ENCODE measurements around the gene PSMG4.

Gene PSMG4

DNA sequence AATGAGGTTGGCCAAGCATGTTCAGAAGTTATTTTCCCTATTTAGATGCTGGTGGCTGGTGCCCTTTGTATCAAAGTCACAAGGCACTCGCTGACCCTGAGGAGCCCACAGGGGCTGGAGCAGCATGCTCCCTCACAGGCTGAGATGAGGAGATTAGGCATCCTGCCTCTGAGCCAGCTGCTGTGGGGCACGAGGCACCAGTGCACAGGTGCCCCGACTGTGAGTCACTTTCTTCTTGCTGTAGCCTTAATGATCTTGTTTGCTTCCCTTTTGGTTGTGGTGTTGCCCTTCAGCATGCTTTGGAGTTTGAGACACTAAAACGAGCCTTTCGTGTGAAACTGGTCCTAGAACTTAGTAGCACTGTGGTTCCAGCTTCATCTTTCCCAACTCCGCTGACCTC lies 4.3 kb downstream of the PSMG4 start:
- no peak overlapping the region for H3K9ac ChIP-seq (ENCODE audit: low read length)
- peaks cover 5% of the 10 kb centered on the region; the same call in 1 of the 2 replicates for H4K20me1 ChIP-seq (ENCODE audit: insufficient read depth, low read length)
- no peaks in the 10 kb centered on the region for H3F3A ChIP-seq (ENCODE audit: insufficient read depth, low read length)
- H3K27me3 ChIP-seq (replicated peaks; ENCODE audit: insufficient read depth, low read length), result no peaks in the 10 kb centered on the region
- H3K4me3 ChIP-seq (ENCODE audit: low read length), result no peak overlapping the region
- H3K4me1 ChIP-seq (ENCODE audit: low read length), result 0 out of 2 replicates have a peak, but pooled peaks cover 9% of the 10 kb centered on the region
- no peak overlapping the region for H3K4me2 ChIP-seq (ENCODE audit: low read depth, low read length)
- H3K9me2 ChIP-seq (replicated peaks; ENCODE audit: insufficient read depth, low read length), result no peaks in the 10 kb centered on the region
- no peak for DNase-seq
- TF ChIP-seq EZH2 (optimal IDR thresholded peaks at IDR 0.05; ENCODE audit: low read depth, low read length) (no peak), EZH2phosphoT487 (IDR thresholded peaks at IDR 0.05; ENCODE audit: low read length) (no peak)
- TF ChIP-seq, protein P1, sequence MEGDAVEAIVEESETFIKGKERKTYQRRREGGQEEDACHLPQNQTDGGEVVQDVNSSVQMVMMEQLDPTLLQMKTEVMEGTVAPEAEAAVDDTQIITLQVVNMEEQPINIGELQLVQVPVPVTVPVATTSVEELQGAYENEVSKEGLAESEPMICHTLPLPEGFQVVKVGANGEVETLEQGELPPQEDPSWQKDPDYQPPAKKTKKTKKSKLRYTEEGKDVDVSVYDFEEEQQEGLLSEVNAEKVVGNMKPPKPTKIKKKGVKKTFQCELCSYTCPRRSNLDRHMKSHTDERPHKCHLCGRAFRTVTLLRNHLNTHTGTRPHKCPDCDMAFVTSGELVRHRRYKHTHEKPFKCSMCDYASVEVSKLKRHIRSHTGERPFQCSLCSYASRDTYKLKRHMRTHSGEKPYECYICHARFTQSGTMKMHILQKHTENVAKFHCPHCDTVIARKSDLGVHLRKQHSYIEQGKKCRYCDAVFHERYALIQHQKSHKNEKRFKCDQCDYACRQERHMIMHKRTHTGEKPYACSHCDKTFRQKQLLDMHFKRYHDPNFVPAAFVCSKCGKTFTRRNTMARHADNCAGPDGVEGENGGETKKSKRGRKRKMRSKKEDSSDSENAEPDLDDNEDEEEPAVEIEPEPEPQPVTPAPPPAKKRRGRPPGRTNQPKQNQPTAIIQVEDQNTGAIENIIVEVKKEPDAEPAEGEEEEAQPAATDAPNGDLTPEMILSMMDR (IDR thresholded peaks at IDR 0.05; ENCODE audit: low read length), result no peak
- no peaks in the 10 kb centered on the region for H3K9me3 ChIP-seq (replicated peaks; ENCODE audit: insufficient read depth, low read length)
- H3K27ac ChIP-seq (ENCODE audit: low read length), result no peak overlapping the region
- no peak overlapping the region for H2AFZ ChIP-seq (ENCODE audit: low read length)
- H3K79me2 ChIP-seq (ENCODE audit: low read length), result peaks cover 87% of the 10 kb centered on the region
- peaks cover 8% of the 10 kb centered on the region; the same call in 1 of the 2 replicates for H3K36me3 ChIP-seq (replicated peaks; ENCODE audit: insufficient read depth, low read length)

DNA sequence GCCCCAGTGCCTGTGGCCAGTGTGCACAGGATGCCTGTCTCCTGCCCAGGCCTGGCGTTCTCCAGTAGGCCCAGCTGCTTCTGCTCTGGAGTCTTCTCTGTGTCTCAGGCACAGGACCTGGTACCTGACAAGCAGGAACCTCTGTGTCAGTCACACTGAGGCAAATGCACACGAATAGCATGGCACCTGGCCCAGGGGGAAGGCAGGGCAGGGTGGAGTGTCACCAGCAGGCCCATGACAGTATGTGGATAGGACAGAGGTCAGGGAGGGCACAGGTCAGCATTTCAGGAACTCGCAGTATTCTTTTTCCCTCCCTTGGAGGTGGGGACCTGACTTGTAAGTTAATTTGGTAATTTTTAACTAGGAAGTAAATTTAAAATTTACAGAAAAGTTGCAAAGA lies 5.6 kb downstream of the PSMG4 start:
- peaks cover 5% of the 10 kb centered on the region; the same call in 1 of the 2 replicates for H4K20me1 ChIP-seq (ENCODE audit: insufficient read depth, low read length)
- peaks cover 8% of the 10 kb centered on the region; the same call in 1 of the 2 replicates for H3K36me3 ChIP-seq (replicated peaks; ENCODE audit: insufficient read depth, low read length)
- H3K4me1 ChIP-seq (ENCODE audit: low read length), result 0 out of 2 replicates have a peak, but pooled peaks cover 9% of the 10 kb centered on the region
- H3K9ac ChIP-seq (ENCODE audit: low read length), result no peak overlapping the region
- H3K79me2 ChIP-seq (ENCODE audit: low read length), result peaks cover 94% of the 10 kb centered on the region
- TF ChIP-seq, protein P1 (IDR thresholded peaks at IDR 0.05; ENCODE audit: low read length), result no peak
- TF ChIP-seq EZH2phosphoT487 (IDR thresholded peaks at IDR 0.05; ENCODE audit: low read length) (no peak), EZH2 (optimal IDR thresholded peaks at IDR 0.05; ENCODE audit: low read depth, low read length) (no peak)
- no peaks in the 10 kb centered on the region for H3K9me3 ChIP-seq (replicated peaks; ENCODE audit: insufficient read depth, low read length)
- no peak overlapping the region for H3K27ac ChIP-seq (ENCODE audit: low read length)
- no peak overlapping the region for H3K4me2 ChIP-seq (ENCODE audit: low read depth, low read length)
- H2AFZ ChIP-seq (ENCODE audit: low read length), result no peak overlapping the region
- H3F3A ChIP-seq (ENCODE audit: insufficient read depth, low read length), result no peaks in the 10 kb centered on the region
- no peaks in the 10 kb centered on the region for H3K9me2 ChIP-seq (replicated peaks; ENCODE audit: insufficient read depth, low read length)
- DNase-seq, result no peak
- H3K27me3 ChIP-seq (replicated peaks; ENCODE audit: insufficient read depth, low read length), result no peaks in the 10 kb centered on the region
- no peak overlapping the region for H3K4me3 ChIP-seq (ENCODE audit: low read length)

DNA sequence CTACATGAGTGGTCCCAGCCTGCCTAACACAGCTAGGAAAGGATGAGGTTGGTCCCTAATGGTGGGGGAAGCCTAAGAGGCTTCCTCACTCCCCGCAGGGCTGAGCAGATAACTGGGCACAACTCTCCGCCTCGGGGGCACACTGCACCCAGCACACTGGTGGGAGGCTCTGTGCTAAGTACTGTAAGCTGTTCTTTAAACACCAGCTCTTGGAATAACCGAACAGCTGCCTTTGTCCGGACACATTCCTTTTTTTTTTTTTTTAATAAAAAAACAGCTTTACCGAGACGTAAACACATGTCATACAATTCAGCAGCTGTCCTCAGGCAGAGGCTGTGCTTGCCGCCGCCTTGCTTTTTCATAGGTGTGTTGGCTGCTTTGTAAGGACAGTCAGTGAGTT lies 6.9 kb downstream of the PSMG4 start:
- H3K27me3 ChIP-seq (replicated peaks; ENCODE audit: insufficient read depth, low read length), result no peaks in the 10 kb centered on the region
- peaks cover 8% of the 10 kb centered on the region; the same call in 1 of the 2 replicates for H3K36me3 ChIP-seq (replicated peaks; ENCODE audit: insufficient read depth, low read length)
- H3K4me1 ChIP-seq (ENCODE audit: low read length), result 0 out of 2 replicates have a peak, but pooled peaks cover 5% of the 10 kb centered on the region
- no peak overlapping the region for H2AFZ ChIP-seq (ENCODE audit: low read length)
- no peaks in the 10 kb centered on the region for H3K9me3 ChIP-seq (replicated peaks; ENCODE audit: insufficient read depth, low read length)
- no peak overlapping the region for H3K9ac ChIP-seq (ENCODE audit: low read length)
- H3K4me2 ChIP-seq (ENCODE audit: low read depth, low read length), result no peak overlapping the region
- peaks cover 5% of the 10 kb centered on the region; the same call in 1 of the 2 replicates for H4K20me1 ChIP-seq (ENCODE audit: insufficient read depth, low read length)
- no peak overlapping the region for H3K4me3 ChIP-seq (ENCODE audit: low read length)
- peaks cover 87% of the 10 kb centered on the region for H3K79me2 ChIP-seq (ENCODE audit: low read length)
- H3K27ac ChIP-seq (ENCODE audit: low read length), result no peak overlapping the region
- DNase-seq, result no peak
- no peaks in the 10 kb centered on the region for H3K9me2 ChIP-seq (replicated peaks; ENCODE audit: insufficient read depth, low read length)
- no peaks in the 10 kb centered on the region for H3F3A ChIP-seq (ENCODE audit: insufficient read depth, low read length)
- TF ChIP-seq EZH2 (optimal IDR thresholded peaks at IDR 0.05; ENCODE audit: low read depth, low read length), result no peak
- TF ChIP-seq, protein P1 (IDR thresholded peaks at IDR 0.05; ENCODE audit: low read length), result no peak
- no peak for TF ChIP-seq EZH2phosphoT487 (IDR thresholded peaks at IDR 0.05; ENCODE audit: low read length)

Measured in MM.1S (cell line).